Ishikawa (cell line): ENCODE data around the gene NSL1.

Experiments
- CREB1 ChIP-seq: IDR thresholded peaks from 2 replicates; pipeline ENCODE4 v1.6.1; 2012; ENCODE audit warnings: low read depth
- EGR1 ChIP-seq: IDR thresholded peaks from 2 replicates; pipeline ENCODE4 v1.6.1; 2012
- EP300 ChIP-seq: IDR thresholded peaks from 2 replicates; pipeline ENCODE4 v1.6.1; 2012; ENCODE audit warnings: borderline replicate concordance
- FOXM1 ChIP-seq: IDR thresholded peaks from 2 replicates; pipeline ENCODE4 v1.6.1; 2012; ENCODE audit warnings: low read depth, borderline replicate concordance
- TAF1 ChIP-seq: IDR thresholded peaks from 2 replicates; pipeline ENCODE4 v1.6.1; 2012; ENCODE audit warnings: low read depth, mild to moderate bottlenecking
- YY1 ChIP-seq: IDR thresholded peaks from 2 replicates; pipeline ENCODE4 v1.6.1; 2012; ENCODE audit warnings: low read depth
- ZBTB7A ChIP-seq: IDR thresholded peaks from 2 replicates; pipeline ENCODE4 v1.6.1; 2012; ENCODE audit warnings: low read depth

DNA sequence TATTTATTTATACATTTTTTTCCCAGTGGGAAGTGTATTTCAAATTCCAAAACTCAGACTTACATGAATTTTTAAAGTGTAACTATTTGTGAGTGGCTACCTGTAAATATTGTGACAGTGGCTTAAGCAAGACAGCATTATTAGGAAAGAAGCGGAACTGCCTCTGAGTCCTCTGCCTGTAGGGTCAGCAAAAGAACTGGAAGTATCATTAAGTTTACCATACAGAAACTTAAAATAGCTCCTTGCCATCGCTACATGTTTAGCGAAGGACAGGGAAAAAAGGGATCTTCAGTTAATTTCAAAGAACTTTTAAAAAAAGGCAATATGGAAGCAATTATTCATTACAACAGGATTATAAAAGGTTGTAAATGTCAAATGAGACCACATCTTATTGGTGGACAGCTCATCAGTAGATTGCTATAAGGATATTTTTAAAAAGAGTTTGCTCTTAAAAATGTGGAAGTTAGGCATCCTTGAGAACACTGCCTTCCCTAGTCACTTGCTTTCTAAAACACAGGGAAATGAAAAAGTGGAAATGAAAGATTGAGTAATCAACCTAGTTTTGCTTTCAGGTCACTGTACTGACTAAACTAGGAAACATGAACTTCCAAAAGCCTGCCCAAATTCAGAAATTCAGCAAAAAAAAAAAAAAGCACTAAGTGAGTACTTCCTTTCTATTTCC lies 39.2 kb downstream of the NSL1 start:
- TF ChIP-seq CREB1 (no peak), TAF1 (no peak), YY1 (no peak), FOXM1 (no peak), EP300 (no peak), ZBTB7A (no peak), EGR1 (no peak)
